ENCODE data around the gene SGMS1. TPM values are rescaled to one million over a fixed set of nuclear protein-coding genes. Genes with fewer than 3 reads are reported as not detected.
"Not testable (repeated sequence)": the region's sequence is repeated elsewhere in the genome, so short reads cannot be mapped to it uniquely, and the experiment has no call there.

The SGMS1 gene
- total RNA-seq, 1 donor = 30.2 TPM

DNA sequence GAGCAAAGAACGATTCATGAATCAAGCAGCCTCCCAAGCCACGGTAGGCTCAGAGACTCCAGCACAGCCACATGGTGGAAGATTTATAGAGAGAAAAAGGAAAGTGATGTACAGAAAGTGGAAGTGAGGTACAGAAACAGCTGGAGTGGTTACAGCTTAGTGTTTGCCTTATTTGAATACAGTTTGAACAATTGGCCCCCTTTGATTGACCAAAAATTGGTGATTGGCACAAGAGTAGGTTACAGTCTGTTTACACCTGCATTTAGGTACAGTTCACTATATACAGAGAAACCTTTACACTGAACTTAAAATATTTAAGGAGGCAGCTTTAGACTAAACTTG lies 236.1 kb downstream of the SGMS1 start:
- DNase-seq (ENCODE audit: low read depth in 2 of 3, low spot score in 2 of 3) = peak in 1 of 3 donors; percentile 21

DNA sequence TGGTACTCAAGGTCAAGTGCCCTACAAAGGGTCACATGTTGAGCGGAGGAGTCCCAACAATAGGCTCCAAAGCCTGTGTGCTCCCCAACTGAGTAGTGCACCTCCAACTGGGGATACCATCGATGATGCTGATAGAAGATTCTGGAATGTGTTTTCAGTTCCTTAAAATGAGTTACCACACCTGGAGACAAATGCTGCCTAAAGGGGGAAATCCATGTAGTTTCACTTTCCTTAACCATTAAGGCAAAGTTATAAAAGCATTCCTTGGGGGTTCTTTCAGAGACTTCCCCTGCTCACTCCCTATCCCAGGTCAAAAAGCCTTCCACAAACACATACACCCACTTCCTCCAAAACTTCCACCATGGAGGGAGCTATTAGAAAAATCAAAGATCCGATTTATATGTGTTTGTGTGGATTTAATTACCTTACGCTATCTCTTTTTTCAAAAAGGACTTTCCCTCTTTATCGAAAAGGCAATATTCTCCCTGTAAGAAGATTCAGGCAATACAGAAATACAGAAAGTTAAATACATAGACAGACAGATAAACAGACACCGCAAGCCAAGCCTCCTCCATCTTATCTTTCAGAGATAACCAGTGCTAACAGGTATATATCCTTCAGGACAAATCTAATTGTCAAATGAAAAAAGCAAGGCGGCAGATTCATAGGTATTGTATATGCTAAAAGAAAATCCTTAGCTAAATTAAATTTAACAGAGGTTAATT lies 236.6 kb downstream of the SGMS1 start:
- DNase-seq (ENCODE audit: low read depth in 2 of 3, low spot score in 2 of 3) = no peak

DNA sequence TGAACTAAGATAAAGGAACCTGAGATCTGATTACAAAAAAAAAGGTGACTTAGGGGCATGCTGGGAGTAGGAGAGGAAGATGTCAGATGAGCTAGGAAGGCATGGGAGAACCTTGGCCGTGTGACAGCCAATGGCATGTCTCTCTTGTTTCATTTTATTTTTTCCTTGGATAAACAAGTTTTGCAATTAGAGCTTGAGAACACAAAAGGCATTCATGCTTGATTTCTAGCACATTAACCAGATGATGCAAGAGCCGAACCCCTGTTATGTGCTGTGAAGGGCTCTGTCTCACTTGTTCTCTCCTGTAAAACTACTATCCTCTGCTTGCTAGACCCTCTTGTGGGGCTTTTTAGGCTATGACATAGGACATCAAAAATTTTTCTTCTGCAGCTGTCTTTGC lies 238.1 kb downstream of the SGMS1 start:
- DNase-seq (ENCODE audit: low read depth in 2 of 3, low spot score in 2 of 3) = no peak

DNA sequence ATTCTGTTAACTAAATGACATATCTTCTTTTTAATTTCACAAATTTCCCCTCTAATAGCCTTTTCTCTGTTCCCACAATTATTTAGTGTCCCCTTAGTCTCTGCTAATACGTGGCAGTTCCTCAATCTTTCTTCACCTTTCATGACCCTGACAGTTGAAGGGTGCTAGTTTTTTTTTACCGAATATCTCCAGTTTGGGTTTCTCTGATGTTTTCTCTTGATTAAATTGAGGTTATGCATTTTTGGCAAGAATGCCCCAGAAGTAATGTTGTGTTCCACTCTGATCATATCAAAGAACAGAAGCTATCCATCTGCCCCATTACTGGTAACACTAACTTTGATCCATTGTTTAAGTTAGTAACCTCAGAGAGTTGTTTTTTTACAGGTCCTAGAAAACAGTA lies 238.9 kb downstream of the SGMS1 start:
- DNase-seq (ENCODE audit: low read depth in 2 of 3, low spot score in 2 of 3) = no peak

DNA sequence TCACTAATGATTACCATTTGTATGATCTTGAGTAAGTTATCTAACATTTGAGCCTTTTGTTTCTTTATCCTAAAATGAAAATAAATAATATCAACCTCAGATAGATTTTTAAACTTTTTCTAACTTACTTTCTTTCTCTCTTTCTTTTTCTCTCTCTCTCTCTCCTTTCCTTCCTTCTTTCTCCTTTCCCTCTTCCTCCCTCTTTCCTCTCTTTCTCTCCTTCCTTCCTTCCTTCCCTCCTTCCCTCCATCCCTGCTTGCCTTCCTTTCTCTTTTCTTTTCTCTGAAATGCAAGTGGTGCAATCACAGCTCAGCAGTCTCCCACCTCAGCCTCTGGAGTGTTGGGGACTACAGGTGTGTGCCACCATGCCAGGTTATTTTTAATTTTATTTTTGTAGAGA lies 239.5 kb downstream of the SGMS1 start:
- no peak for DNase-seq (ENCODE audit: low read depth in 2 of 3, low spot score in 2 of 3)

DNA sequence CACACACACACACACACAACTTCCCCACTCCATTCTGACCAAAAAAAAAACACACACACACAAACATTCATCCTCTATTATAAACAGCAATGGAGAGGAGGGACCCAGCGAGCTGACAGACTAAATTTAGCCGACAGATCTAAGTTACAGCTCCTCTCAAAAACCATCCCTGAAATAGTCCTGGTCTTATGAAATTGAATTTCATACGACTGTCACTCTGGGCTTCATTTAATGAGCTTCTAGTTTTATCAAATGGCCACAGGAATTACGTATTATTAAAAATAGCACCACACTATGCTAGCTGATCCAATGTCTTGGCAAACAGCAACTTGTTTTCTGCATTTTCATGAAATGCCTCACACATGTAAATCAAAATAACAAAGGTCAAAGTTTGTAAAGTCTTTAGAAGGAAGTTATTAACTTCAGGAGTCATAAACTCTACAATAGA lies 241.2 kb downstream of the SGMS1 start:
- DNase-seq (ENCODE audit: low read depth in 2 of 3, low spot score in 2 of 3) = no peak

DNA sequence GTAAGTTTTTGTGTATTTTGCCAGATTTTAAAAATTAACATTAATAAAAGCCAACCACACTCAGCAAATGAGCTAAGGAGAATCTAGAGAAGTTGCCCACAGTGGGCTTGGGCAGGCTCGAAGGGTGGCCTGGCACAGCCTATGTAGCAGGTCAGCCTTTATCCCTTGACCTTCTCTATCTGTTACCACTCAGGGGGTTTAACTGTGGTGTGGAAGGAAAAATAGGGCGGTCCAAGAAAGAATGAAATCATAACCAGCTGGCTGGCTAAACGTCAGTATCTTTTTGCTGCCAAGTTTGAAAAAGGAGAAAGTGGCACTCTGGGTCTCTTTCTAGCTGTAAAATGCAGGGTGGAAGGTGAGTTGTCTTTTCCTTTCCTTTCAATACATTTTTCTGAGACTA lies 242.1 kb downstream of the SGMS1 start:
- DNase-seq (ENCODE audit: low read depth in 2 of 3, low spot score in 2 of 3) = no peak

DNA sequence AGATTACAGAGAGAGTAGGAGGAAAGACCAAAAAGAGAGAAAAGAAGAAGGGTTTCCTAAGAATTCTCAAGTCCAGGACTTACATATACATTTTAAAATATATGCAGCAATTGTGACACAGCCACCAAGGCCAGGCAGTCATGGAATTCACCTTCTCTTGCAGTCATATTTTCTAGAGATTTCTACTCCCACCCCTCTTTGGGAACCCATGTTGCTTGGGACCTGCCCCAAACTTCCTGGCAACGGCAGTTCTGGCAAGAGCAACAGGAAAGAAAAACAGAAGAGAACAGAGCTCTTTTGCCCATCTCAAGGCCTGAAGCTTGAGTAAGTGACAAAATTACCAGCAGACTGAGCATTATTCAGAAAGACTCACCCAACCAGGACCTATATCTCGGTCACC lies 244.1 kb downstream of the SGMS1 start:
- DNase-seq (ENCODE audit: low read depth in 2 of 3, low spot score in 2 of 3) = no peak

DNA sequence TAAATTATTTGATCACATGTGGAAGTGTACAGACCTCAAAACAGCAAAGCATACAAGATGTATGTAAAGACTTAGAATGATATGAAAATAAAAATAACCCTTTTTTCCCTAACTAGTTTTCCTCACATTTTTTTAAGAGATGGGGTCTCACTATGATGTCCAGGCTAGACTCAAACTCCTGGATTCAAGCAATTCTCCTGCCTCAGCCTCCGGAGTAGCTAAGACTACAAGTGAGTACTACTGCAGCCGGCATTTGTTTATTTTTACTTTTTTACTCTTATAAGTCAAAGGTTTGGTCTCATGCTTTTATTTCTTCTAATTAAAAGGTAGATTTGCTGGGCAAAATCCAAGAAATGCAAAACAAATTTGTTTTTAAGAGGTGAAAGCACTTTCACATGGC lies 248.0 kb downstream of the SGMS1 start:
- DNase-seq (ENCODE audit: low read depth in 2 of 3, low spot score in 2 of 3) = no peak

DNA sequence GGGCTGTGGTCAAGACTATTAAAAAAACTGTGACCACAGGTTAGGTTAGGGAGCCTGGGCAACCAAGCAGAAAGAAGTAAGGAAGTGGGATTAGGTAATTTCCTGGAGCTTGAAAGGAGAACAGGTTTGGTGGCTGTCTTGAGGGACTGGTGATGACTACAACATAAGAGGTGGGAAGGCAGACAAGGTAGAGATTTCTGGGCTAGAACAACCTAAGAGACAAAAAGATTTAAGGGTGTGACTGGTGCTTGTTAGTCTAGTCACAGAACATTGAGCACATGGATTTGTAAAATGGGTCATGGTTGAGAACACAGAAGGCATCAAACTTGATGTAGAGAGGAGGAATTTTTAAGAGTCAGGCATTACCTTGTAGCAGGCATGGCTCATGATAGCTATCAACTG lies 248.7 kb downstream of the SGMS1 start:
- DNase-seq (ENCODE audit: low read depth in 2 of 3, low spot score in 2 of 3) = no peak

DNA sequence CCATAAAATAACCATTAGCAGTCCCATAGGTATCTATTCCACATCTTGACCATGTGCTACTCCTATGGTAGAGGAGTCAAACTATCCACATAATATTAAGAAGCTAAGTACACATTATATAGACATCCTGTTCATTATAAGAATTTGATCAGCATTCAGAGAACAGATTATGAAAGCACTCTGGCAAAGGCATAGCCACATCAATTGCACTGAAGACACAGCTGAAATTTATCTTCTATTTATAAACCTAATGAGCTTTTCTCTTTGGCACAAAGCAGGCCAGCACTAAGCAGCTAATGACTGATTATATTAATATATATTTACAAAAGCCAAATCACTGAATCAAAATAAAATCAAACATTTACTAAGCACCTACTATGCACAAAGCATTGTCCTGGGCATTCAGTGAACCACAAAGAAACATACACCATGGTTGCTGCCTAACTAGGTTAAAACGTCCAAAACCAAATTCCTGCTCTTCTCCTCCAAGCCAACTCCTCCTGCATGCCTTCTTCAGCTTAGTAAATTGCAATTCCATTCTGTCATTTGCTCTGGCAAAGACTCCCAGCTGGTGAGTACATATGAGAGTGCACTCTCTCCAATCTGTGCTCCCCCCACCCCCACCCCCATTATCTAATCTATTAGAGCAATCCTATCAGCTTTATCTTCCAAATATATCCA lies 249.8 kb downstream of the SGMS1 start:
- no peak for DNase-seq (ENCODE audit: low read depth in 2 of 3, low spot score in 2 of 3)

DNA sequence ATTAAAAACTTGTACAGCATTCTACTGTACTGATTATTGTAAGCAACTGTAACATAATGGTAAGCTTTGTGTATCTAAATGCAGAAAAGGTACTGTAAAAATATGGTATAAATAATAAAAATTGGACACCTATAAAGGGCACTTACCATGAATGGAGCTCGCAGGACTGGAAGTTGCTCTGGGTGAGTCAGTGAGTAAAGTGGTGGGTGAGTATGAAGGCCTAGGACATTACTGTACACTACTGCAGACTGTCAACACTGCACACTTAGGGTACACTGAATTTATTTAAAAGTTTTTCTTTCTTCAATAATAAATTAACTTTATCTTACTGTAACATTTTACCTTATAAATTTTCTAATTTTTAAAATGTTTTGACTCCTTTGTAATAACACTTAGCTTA lies 253.8 kb downstream of the SGMS1 start:
- DNase-seq (ENCODE audit: low read depth in 2 of 3, low spot score in 2 of 3) = no peak

DNA sequence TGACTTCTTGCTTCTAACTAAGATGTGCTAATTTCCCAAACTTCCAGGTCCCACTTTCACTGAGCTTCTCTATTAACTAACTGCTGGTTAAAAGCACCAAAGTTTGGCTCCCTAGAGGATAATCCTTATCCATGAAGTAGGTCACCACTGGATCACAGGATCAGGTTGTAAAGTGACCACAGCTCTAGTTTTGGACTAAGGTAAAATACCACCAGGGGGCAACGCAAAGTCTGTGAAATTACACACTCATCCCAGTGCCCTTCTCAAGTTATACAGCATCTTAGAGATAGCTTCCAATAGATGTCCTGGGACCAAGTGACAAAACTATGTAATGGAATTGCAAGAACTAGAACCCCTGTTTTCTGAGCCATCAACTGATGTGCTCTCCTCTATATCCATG lies 256.0 kb downstream of the SGMS1 start:
- DNase-seq (ENCODE audit: low read depth in 2 of 3, low spot score in 2 of 3) = peak in 2 of 3 donors; percentile 14 to 29

DNA sequence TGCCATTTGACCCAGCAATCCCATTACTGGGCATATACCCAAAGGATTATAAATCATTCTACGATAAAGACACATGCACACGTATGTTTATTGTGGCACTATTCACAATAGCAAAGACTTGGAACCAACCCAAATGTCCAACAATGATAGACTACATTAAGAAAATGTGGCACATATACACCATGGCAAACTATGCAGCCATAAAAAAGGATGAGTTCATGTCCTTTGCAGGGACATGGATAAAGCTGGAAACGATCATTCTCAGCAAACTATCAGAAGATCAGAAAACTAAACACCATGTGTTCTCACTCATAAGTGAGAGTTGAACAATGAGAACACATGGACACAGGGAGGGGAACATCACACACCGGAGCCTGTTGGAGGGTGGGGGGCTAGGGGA lies 257.3 kb downstream of the SGMS1 start:
- DNase-seq (ENCODE audit: low read depth in 2 of 3, low spot score in 2 of 3) = not testable (repeated sequence)

DNA sequence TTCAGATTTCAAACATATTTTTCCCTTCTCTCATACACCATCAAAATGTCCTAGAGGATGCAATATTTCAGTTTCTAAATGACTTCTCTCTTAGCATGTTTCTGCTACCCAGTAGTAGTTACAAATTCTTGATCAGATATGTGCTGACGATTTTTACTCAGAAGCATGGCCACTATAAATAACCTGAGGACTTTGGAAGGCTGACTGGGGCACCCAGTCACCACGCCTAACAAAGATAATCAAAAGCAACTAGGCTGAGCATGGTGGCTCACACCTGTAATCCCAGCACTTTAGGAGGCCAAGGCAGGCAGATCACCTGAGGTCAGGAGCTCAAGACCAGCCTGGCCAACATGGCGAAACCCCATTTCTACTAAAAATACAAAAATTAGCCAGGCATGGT lies 259.0 kb downstream of the SGMS1 start:
- not testable (repeated sequence) for DNase-seq (ENCODE audit: low read depth in 2 of 3, low spot score in 2 of 3)

DNA sequence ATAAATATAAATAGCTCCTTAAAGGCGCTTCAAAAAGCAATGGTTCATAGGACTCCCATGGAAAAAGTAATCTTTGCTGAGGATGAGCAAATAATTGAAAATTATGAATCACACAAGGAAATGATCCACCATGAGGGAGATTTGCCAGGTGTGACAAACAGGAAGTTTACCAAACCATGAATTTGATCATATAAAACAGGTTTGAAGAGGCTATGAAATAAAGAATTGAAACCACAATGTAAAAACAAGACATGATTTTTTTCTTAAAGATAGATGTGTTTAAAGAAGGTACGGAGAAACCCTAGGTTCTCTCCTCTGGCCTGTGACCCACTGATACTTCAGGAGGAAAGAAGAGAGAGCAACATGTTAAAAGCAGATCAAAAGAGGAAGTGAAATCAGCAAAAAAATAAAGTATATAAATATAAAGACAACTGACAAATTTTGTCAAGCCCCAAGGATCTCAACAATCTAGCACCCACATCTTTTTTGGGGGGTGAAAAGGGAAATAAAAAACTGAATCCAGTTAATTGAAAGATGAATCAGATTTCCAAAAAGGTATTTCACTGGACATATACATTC lies 261.1 kb downstream of the SGMS1 start:
- DNase-seq (ENCODE audit: low read depth in 2 of 3, low spot score in 2 of 3) = peak in 2 of 3 donors; percentile 10 to 47

DNA sequence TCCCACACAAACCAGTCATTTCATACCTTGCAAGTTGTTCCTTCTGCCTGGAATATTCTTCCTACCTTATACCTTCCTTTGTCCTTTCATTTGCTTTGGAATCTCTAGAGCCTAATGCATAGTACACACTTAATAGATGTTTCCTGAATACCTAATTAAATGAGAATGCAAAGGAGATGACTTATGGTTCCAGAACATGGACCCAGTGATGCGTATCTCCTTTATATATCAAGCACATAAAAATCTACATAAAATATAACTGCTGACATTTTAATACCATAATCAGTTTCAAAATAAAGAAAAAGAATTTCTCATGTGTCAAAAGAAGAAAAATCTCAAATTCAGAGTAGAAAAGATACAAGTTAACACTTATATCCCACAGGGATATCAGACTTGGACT lies 261.8 kb downstream of the SGMS1 start:
- DNase-seq (ENCODE audit: low read depth in 2 of 3, low spot score in 2 of 3) = no peak

DNA sequence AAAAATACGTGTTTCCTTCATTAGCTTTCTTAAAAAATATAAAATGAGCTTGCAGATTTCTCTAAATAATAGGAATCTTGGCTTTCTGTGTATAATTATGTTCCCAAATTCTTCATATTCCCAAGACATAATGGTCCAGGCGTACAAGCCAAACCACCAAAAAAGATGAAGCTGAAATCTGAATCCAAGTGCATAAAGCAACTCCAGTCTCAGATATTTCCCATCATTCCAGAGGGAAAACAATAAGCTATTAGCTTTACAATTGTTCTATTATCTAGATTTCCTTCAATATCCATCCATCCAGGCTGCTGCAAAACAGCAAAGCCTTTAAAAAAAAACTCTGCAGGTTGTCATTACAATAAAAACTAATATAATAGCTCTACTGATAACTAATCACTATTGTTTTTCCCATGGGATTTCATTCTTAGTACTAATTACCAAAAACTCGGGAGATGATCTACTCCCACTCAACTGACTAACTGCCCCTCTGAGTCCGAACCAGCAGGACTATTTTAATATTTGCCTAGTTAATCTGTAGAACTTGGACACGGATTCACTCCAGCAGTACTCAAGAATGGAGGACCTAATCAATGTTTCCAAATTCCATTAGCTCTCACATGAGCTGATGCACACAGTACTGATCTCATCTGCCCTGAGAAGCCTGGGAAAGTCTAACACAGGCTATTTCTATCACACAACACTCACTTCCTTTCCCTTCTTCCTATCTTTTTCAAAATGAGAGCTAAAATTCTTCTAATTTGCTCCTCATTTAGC lies 263.5 kb downstream of the SGMS1 start:
- no peak for DNase-seq (ENCODE audit: low read depth in 2 of 3, low spot score in 2 of 3)

DNA sequence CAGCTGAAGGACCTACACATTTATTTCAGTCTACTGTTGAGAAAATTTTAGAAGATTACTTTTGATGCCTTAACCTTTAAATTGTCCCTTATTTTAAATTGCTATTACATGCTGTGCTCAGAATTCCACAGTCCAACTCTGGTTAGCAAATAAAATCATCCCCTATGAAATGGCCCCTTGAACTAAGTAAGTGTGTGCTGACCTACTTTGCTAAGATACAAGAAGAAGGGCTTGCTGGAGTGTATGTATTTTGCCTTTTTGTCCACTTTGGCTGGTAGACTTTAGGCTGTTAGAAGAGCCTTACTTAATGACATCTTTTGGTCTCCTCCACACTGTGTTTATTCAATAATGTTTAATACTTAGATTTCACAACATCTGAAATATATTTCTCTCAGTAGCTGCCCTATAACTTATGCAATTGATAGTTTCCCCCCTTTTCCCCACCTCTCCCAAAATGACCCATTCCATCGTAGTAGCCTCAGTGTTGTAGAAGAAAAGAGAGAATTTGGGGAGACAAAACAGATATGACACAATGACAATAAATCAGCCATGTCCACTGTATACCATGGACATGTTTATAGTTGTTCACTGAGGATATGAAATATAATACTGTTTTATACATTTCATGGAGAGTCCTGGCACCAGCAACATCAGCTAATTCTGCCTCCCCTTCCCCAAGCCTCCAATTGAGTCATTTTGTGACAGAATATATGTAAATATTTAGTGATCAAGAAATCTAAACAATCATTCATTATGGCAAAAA lies 264.6 kb downstream of the SGMS1 start:
- no peak for DNase-seq (ENCODE audit: low read depth in 2 of 3, low spot score in 2 of 3)

DNA sequence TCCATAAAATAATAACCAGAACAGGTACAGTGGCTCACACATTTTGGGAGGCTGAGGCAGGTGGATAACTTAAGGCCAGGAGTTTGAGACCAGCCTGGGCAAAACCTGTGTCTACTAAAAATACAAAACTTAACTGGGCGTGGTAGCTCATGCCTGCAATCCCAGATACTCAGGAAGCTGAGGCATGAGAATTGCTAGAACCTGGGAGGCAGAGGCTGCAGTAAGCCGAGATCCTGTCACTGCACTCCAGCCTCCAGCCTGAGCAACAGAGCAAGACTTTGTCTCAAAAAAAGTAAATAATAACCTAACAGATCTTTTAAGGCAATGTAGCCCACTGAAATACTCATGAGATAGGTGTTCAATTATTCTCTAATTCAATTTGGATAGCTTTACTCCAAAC lies 265.3 kb downstream of the SGMS1 start:
- DNase-seq (ENCODE audit: low read depth in 2 of 3, low spot score in 2 of 3) = no peak

DNA sequence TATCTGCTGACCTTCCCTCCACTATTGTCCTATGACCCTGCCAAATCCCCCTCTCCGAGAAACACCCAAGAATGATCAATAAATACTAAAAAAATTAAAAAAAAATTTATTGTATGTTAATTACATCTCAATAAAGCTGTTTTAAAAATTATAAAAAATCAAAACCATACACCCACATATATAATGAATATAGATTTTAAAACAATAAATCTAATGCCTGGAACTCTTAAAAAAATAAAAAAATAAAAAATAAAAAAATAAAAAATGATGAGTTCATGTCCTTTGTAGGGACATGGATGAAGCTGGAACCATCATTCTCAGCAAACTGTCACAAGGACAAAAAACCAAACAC lies 267.3 kb downstream of the SGMS1 start:
- DNase-seq (ENCODE audit: low read depth in 2 of 3, low spot score in 2 of 3) = not testable (repeated sequence)

Measured in hematopoietic multipotent progenitor cell (in vitro differentiated cells).